ENCODE results near the gene AKR1E2.

The AKR1E2 gene

GRCh38 chr10:4889959-4890358, 64.0 kb downstream of the AKR1E2 start:
- no peaks in the 10 kb centered on the region for H3K36me3 ChIP-seq
- H3K9me3 ChIP-seq = no peaks in the 10 kb centered on the region
- H3K27me3 ChIP-seq = no peaks in the 10 kb centered on the region
- no peak overlapping the region for H3K4me3 ChIP-seq (ENCODE audit: low read depth in 1 of 2, low read length in 1 of 2)
- H3K4me1 ChIP-seq (ENCODE audit: control insufficient read depth in 1 of 2, insufficient read depth in 1 of 2, low read depth in 1 of 2, low read length in 1 of 2) = no peaks in the 10 kb centered on the region
- no peak for TF ChIP-seq CTCF (IDR thresholded peaks at IDR 0.05)
- no peak overlapping the region for H3K27ac ChIP-seq

GRCh38 chr10:4892681-4893080, 66.7 kb downstream of the AKR1E2 start:
- Histone ChIP-seq H3K36me3 (no peaks in the 10 kb centered on the region), H3K9me3 (no peaks in the 10 kb centered on the region), H3K4me1 (ENCODE audit: control insufficient read depth in 1 of 2, insufficient read depth in 1 of 2, low read depth in 1 of 2, low read length in 1 of 2) (no peaks in the 10 kb centered on the region), H3K27me3 (no peaks in the 10 kb centered on the region), H3K4me3 (ENCODE audit: low read depth in 1 of 2, low read length in 1 of 2) (no peak overlapping the region), H3K27ac (no peak overlapping the region)
- no peak for TF ChIP-seq CTCF (IDR thresholded peaks at IDR 0.05)

GRCh38 chr10:4894335-4894734, 68.3 kb downstream of the AKR1E2 start:
- H3K4me1 ChIP-seq (ENCODE audit: control insufficient read depth in 1 of 2, insufficient read depth in 1 of 2, low read depth in 1 of 2, low read length in 1 of 2) = no peaks in the 10 kb centered on the region
- no peak overlapping the region for H3K4me3 ChIP-seq (ENCODE audit: low read depth in 1 of 2, low read length in 1 of 2)

More at GRCh38 chr10:4894335-4894734, 68.3 kb downstream of the AKR1E2 start:
- Histone ChIP-seq H3K27ac (no peak overlapping the region), H3K27me3 (no peaks in the 10 kb centered on the region), H3K36me3 (no peaks in the 10 kb centered on the region), H3K9me3 (no peaks in the 10 kb centered on the region)
- no peak for TF ChIP-seq CTCF (IDR thresholded peaks at IDR 0.05)
